ENCODE data around the gene COPB1.

COPB1 gene

GRCh38 chr11:14422814-14423182, 76.8 kb downstream of the COPB1 start:
- H3K4me3 ChIP-seq (ENCODE audit: low read length), result no peak overlapping the region
- no peak for TF ChIP-seq CTCF (IDR thresholded peaks at IDR 0.05; ENCODE audit: insufficient read depth, low read depth, low read length, missing control alignments)

GRCh38 chr11:14422052-14422813, 77.4 kb downstream of the COPB1 start:
- peak; percentile 98 for DNase-seq (ENCODE audit: low read depth)
- TF ChIP-seq CTCF (IDR thresholded peaks at IDR 0.05; ENCODE audit: insufficient read depth, low read depth, low read length, missing control alignments), result no peak
- no peak overlapping the region for H3K4me3 ChIP-seq (ENCODE audit: low read length)

More at GRCh38 chr11:14422814-14423182, 76.8 kb downstream of the COPB1 start:
- no peak for DNase-seq (ENCODE audit: low read depth)

- H3K4me3 ChIP-seq (ENCODE audit: low read length), result no peak overlapping the region
- peak; percentile 6 for TF ChIP-seq CTCF (IDR thresholded peaks at IDR 0.05; ENCODE audit: insufficient read depth, low read depth, low read length, missing control alignments)
- no peak for DNase-seq (ENCODE audit: low read depth)
Observed at GRCh38 chr11:14420223-14420622, 79.4 kb downstream of the COPB1 start.

GRCh38 chr11:14418801-14419417, 80.7 kb downstream of the COPB1 start:
- H3K4me3 ChIP-seq (ENCODE audit: low read length), result no peak overlapping the region
- peak; percentile 70 for TF ChIP-seq CTCF (IDR thresholded peaks at IDR 0.05; ENCODE audit: insufficient read depth, low read depth, low read length, missing control alignments)
- peak; percentile 71 for DNase-seq (ENCODE audit: low read depth)

GRCh38 chr11:14417617-14418374, 81.8 kb downstream of the COPB1 start:
- TF ChIP-seq CTCF (IDR thresholded peaks at IDR 0.05; ENCODE audit: insufficient read depth, low read depth, low read length, missing control alignments), result no peak
- DNase-seq (ENCODE audit: low read depth), result no peak
- H3K4me3 ChIP-seq (ENCODE audit: low read length), result no peak overlapping the region

- no peak for TF ChIP-seq CTCF (IDR thresholded peaks at IDR 0.05; ENCODE audit: insufficient read depth, low read depth, low read length, missing control alignments)
- DNase-seq (ENCODE audit: low read depth), result no peak
- H3K4me3 ChIP-seq (ENCODE audit: low read length), result no peak overlapping the region
Observed at GRCh38 chr11:14417186-14417585, 82.4 kb downstream of the COPB1 start.
